Loucy (cell line): ENCODE data around the gene KCNMB2.
"Not testable (repeated sequence)": the region's sequence is repeated elsewhere in the genome, so short reads cannot be mapped to it uniquely, and the experiment has no call there.

Experiments
- H2AFZ ChIP-seq: fragments of 200-600 bp; sonication (generic); 2 replicates; pipeline ENCODE4 v1.6.0; 2016; ENCODE audit warnings: antibody characterized with exemption, mild to moderate bottlenecking, low read length, moderate library complexity
- H3F3A ChIP-seq: fragments of 200-600 bp; 2 replicates; pipeline ENCODE4 v1.6.0; 2016; ENCODE audit warnings: antibody characterized with exemption, low read depth, mild to moderate bottlenecking
- H3K27me3 ChIP-seq: fragments of 200-600 bp; sonication (generic); 2 replicates; pipeline ENCODE4 v1.6.1; 2014; ENCODE audit warnings: low read length, mild to moderate bottlenecking; ENCODE audit not compliant: insufficient read depth, poor library complexity, severe bottlenecking
- H3K36me3 ChIP-seq: fragments of 200-600 bp; sonication (generic); 2 replicates; pipeline ENCODE4 v1.6.1; 2016; ENCODE audit warnings: low read length; ENCODE audit not compliant: insufficient read depth
- H3K4me1 ChIP-seq: fragments of 200-600 bp; sonication (generic); 2 replicates; pipeline ENCODE4 v1.5.1; 2014; ENCODE audit warnings: low read length, mild to moderate bottlenecking; ENCODE audit not compliant: insufficient read depth, poor library complexity, severe bottlenecking
- H3K4me2 ChIP-seq: fragments of 200-600 bp; sonication (generic); 2 replicates; pipeline ENCODE4 v1.6.0; 2014; ENCODE audit warnings: antibody characterized with exemption, low read length, low read depth, mild to moderate bottlenecking; ENCODE audit not compliant: poor library complexity, severe bottlenecking
- H3K4me3 ChIP-seq: fragments of 200-600 bp; sonication (generic); 2 replicates; pipeline ENCODE4 v1.5.1; 2014; ENCODE audit warnings: low read length, mild to moderate bottlenecking, mixed read lengths; ENCODE audit not compliant: poor library complexity, severe bottlenecking
- H3K79me2 ChIP-seq: fragments of 200-600 bp; sonication (generic); 2 replicates; pipeline ENCODE4 v1.6.1; 2014; ENCODE audit warnings: low read length; ENCODE audit not compliant: insufficient read depth
- H3K9ac ChIP-seq: fragments of 200-600 bp; sonication (generic); 2 replicates; pipeline ENCODE4 v1.6.0; 2014; ENCODE audit warnings: mild to moderate bottlenecking, low read depth, low read length, moderate library complexity; ENCODE audit not compliant: poor library complexity, severe bottlenecking
- H3K9me2 ChIP-seq: fragments of 200-600 bp; sonication (generic); replicated peaks from 2 replicates; pipeline ENCODE4 v1.6.1; 2016; ENCODE audit warnings: low read depth, low read length, mixed read lengths
- H3K9me3 ChIP-seq: fragments of 200-600 bp; sonication (generic); 2 replicates; pipeline ENCODE4 v1.6.1; 2014; ENCODE audit warnings: mild to moderate bottlenecking, antibody characterized with exemption, low read length, low read depth; ENCODE audit not compliant: insufficient read depth
- H4K20me1 ChIP-seq: fragments of 200-600 bp; sonication (generic); 2 replicates; pipeline ENCODE4 v1.6.0; 2014; ENCODE audit warnings: antibody characterized with exemption, low read length, mild to moderate bottlenecking; ENCODE audit not compliant: insufficient read depth, poor library complexity, severe bottlenecking
- CTCF ChIP-seq: fragments of 200-600 bp; sonication (generic); conservative IDR thresholded peaks from 2 replicates; pipeline ENCODE4 v1.5.1; 2014; ENCODE audit warnings: mild to moderate bottlenecking, antibody characterized with exemption, low read length
- EZH2phosphoT487 ChIP-seq: fragments of 200-600 bp; IDR thresholded peaks from 2 replicates; pipeline ENCODE4 v1.6.1; 2018; ENCODE audit warnings: antibody characterized with exemption, mild to moderate bottlenecking, moderate library complexity, borderline replicate concordance

The KCNMB2 gene

GRCh38 chr3:178540184-178540583 lies 3.9 kb downstream of the KCNMB2 start:
- H3F3A ChIP-seq = no peaks in the 10 kb centered on the region
- no peaks in the 10 kb centered on the region for H3K9me2 ChIP-seq
- no peaks in the 10 kb centered on the region for H4K20me1 ChIP-seq
- H2AFZ ChIP-seq = no peak overlapping the region
- H3K9ac ChIP-seq = no peak overlapping the region
- no peaks in the 10 kb centered on the region for H3K79me2 ChIP-seq
- no peak overlapping the region for H3K4me2 ChIP-seq
- no peak for TF ChIP-seq CTCF
- TF ChIP-seq EZH2phosphoT487 = no peak
- H3K4me1 ChIP-seq = no peaks in the 10 kb centered on the region
- no peak overlapping the region for H3K4me3 ChIP-seq
- no peaks in the 10 kb centered on the region for H3K27me3 ChIP-seq
- no peaks in the 10 kb centered on the region for H3K36me3 ChIP-seq
- no peaks in the 10 kb centered on the region for H3K9me3 ChIP-seq

GRCh38 chr3:178545337-178545736 lies 9.1 kb downstream of the KCNMB2 start:
- TF ChIP-seq CTCF = no peak
- Histone ChIP-seq H3K79me2 (no peaks in the 10 kb centered on the region), H3K36me3 (no peaks in the 10 kb centered on the region), H3K9me3 (no peaks in the 10 kb centered on the region), H2AFZ (no peak overlapping the region), H4K20me1 (no peaks in the 10 kb centered on the region), H3K4me2 (no peak overlapping the region), H3K4me3 (no peak overlapping the region), H3F3A (no peaks in the 10 kb centered on the region), H3K9ac (no peak overlapping the region), H3K9me2 (no peaks in the 10 kb centered on the region), H3K4me1 (no peaks in the 10 kb centered on the region), H3K27me3 (no peaks in the 10 kb centered on the region)

- Histone ChIP-seq H3K9me3 (no peaks in the 10 kb centered on the region), H3K4me3 (no peak overlapping the region), H2AFZ (no peak overlapping the region), H3K4me2 (no peak overlapping the region), H3K36me3 (no peaks in the 10 kb centered on the region), H3K27me3 (no peaks in the 10 kb centered on the region), H3K79me2 (no peaks in the 10 kb centered on the region), H3F3A (no peaks in the 10 kb centered on the region), H3K4me1 (no peaks in the 10 kb centered on the region), H4K20me1 (no peaks in the 10 kb centered on the region), H3K9me2 (no peaks in the 10 kb centered on the region), H3K9ac (no peak overlapping the region)
- TF ChIP-seq EZH2phosphoT487 (no peak), CTCF (no peak)
Observed at GRCh38 chr3:178546079-178546478, 9.8 kb downstream of the KCNMB2 start.

GRCh38 chr3:178549426-178549825 lies 13.2 kb downstream of the KCNMB2 start:
- H3K4me3 ChIP-seq, H2AFZ ChIP-seq, H4K20me1 ChIP-seq, H3F3A ChIP-seq, H3K9me2 ChIP-seq, H3K9me3 ChIP-seq, H3K9ac ChIP-seq, H3K36me3 ChIP-seq, H3K4me1 ChIP-seq, H3K4me2 ChIP-seq, H3K27me3 ChIP-seq, H3K79me2 ChIP-seq: not testable (repeated sequence)
